ENCODE results near the gene WDR5.

The WDR5 gene

DNA sequence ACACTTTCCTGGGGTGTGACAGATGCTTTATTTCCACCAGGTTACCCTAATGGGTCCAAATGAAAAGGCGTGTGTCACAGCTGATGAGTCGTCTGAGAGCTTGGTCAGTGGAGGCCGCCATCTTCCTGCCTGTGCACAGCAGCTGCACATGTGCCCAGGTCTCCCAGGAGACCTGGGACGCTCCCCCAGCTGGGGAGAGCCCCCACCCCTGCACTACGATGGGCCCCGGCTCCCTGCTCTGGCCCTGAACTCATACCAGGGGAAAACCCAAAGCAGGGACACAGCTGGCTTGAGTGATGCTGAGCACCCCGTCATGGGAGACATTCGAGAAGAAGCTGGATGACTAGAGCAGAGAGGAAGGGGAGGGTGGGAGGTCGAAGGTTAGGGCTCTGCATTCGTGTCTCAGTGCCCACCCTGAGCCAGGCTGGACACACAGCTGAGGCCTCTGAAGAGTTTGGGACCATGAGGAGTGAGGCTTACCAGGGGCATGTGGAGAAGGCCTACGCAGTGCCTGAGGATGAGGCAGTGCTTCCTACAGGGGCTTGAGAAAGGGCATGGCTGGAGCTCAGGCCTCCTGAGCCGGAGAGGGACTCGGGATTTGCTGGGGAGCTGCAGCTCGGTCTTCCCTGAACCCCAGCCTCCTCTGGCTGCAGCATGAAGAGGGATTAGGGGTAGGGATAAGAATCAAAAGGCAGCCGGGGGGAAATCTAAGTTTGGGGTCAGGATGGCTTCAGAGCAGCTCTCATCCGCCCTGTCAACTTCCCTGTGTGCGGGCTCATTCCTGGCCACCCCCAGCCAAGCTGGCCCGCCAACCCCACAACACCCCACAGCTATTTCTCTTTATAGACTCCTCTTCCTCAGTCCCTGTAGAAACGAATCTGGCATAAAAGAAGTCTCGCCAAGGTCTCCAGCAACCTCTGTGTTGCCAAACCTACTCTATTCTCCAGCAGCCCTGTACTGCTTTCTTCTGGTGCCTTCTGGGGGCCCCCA, 70.7 kb downstream of the WDR5 start:
- TF ChIP-seq, protein P1, sequence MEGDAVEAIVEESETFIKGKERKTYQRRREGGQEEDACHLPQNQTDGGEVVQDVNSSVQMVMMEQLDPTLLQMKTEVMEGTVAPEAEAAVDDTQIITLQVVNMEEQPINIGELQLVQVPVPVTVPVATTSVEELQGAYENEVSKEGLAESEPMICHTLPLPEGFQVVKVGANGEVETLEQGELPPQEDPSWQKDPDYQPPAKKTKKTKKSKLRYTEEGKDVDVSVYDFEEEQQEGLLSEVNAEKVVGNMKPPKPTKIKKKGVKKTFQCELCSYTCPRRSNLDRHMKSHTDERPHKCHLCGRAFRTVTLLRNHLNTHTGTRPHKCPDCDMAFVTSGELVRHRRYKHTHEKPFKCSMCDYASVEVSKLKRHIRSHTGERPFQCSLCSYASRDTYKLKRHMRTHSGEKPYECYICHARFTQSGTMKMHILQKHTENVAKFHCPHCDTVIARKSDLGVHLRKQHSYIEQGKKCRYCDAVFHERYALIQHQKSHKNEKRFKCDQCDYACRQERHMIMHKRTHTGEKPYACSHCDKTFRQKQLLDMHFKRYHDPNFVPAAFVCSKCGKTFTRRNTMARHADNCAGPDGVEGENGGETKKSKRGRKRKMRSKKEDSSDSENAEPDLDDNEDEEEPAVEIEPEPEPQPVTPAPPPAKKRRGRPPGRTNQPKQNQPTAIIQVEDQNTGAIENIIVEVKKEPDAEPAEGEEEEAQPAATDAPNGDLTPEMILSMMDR (conservative IDR thresholded peaks at IDR 0.05; ENCODE audit: low read length) = no peak
- H3K4me3 ChIP-seq (ENCODE audit: low read length) = no peak overlapping the region
- DNase-seq (ENCODE audit: low read depth) = no peak

DNA sequence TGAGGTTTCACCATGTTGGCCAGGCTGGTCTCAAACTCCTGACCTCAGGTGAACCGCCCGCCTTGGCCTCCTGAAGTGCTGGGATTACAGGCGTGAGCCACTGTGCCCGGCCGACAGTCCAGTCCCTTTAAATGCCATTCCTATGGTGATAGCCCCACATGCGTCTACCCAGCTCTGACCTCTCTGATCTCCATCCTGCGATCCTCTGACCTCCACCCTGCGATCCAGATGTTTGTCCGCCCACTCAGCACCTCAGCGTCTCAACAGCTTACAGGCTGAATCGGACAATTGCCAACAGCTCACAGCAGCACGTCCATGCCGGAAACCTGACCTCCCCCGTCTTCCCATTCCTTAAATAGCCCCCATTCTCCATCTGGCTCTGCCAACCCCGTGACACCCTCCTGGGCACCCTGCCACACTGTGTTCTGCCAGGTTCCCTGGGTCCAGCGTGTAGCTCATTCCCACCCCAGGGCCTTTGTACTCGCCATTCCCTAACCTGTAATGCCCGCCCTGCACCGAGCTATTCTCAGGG, 72.5 kb downstream of the WDR5 start:
- DNase-seq (ENCODE audit: low read depth) = no peak

DNA sequence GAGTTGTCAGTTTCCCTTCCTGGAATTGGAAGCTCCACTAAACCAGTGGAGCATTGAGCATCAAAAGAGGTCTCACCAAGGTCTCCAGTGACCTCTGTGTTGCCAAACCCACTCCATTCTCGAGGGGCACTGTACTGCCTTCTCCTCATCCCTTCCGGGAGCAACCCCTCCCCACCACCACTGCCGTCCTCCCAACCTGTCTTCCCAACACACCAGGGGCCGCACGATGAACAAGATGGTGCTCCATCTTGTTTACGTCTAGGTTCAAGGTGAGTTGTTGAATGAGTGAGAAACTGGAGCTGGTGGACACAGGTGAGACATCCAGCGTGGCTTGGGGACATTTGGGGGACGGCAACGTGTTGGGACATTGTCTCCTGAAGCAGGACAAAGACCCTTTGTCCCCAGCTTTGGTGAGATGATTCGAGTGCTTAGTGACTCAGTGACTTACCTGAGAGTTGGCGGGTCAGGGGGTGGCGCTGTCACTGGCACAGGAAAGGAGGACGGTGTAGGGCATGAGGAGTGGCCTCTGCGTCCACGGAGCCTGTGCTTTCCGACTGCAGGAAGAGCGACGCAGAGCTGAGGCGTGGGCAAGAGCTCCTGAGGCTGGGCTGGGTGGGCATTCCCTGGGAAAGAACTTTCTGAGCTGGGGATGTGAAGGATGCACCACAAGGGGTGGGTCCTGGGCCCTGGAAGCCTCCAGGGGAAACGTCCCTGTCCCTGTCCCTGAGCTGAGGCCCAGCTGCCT, 73.3 kb downstream of the WDR5 start:
- DNase-seq (ENCODE audit: low read depth) = no peak
- H3K4me3 ChIP-seq (ENCODE audit: low read length) = no peak overlapping the region
- TF ChIP-seq, protein P1 (conservative IDR thresholded peaks at IDR 0.05; ENCODE audit: low read length) = no peak

More for the DNA sequence above, 72.5 kb downstream of the WDR5 start:
- TF ChIP-seq, protein P1 (conservative IDR thresholded peaks at IDR 0.05; ENCODE audit: low read length) = no peak
- H3K4me3 ChIP-seq (ENCODE audit: low read length) = no peak overlapping the region
